CD14-positive monocyte (primary cell): ENCODE data around the gene PINK1. TPM values are rescaled to one million over a fixed set of nuclear protein-coding genes. Genes with fewer than 3 reads are reported as not detected.
A peak's percentile ranks its signal among the peaks of the same experiment; 100 is the strongest.

ENCODE experiments used
- DNase-seq, 3 donors: peaks; one replicate each; pipeline ENCODE4 v3.0.0-alpha.2; 2011 to 2022
- H2AFZ ChIP-seq: 2 replicates; pipeline ENCODE4 v1.6.0; 2012; ENCODE audit warnings: mild to moderate bottlenecking, low read depth, low read length, inconsistent platforms; ENCODE audit not compliant: insufficient read depth, poor library complexity, severe bottlenecking
- H3K27ac ChIP-seq, 2 donors: 1 replicate in 1 of 2; 2 replicates in 1 of 2; pipeline ENCODE4 v1.5.1; 2012 to 2013; ENCODE audit warnings: low read length in 2 of 2, control low read depth in 1 of 2, inconsistent platforms in 1 of 2, low read depth in 1 of 2, mild to moderate bottlenecking in 1 of 2
- H3K27me3 ChIP-seq, 2 donors: one replicate each; pipeline versions ENCODE4 v1.6.0 to v1.6.1; 2011 to 2013; ENCODE audit warnings: low read length in 2 of 2; ENCODE audit not compliant: control insufficient read depth in 2 of 2, insufficient read depth in 2 of 2
- H3K36me3 ChIP-seq, 2 donors: replicated peaks in 1 of 2; 1 replicate in 1 of 2; 2 replicates in 1 of 2; pipeline versions ENCODE4 v1.5.1 to v1.6.1; 2012 to 2013; ENCODE audit warnings: low read length in 2 of 2, control low read depth in 1 of 2, inconsistent platforms in 1 of 2, mild to moderate bottlenecking in 1 of 2; ENCODE audit not compliant: insufficient read depth in 2 of 2, control insufficient read depth in 1 of 2
- H3K4me1 ChIP-seq, 2 donors: 1 replicate in 1 of 2; 2 replicates in 1 of 2; pipeline versions ENCODE4 v1.5.1 to v1.6.1; 2012 to 2013; ENCODE audit warnings: low read length in 2 of 2, control low read depth in 1 of 2, inconsistent platforms in 1 of 2, mild to moderate bottlenecking in 1 of 2, moderate library complexity in 1 of 2; ENCODE audit not compliant: insufficient read depth in 2 of 2, control insufficient read depth in 1 of 2
- H3K4me2 ChIP-seq: replicated peaks from 2 replicates; pipeline ENCODE3; 2012; ENCODE audit warnings: low read length, moderate library complexity, mild to moderate bottlenecking; ENCODE audit not compliant: poor library complexity, severe bottlenecking; ENCODE audit errors: extremely low read depth
- H3K4me3 ChIP-seq, 3 experiments: fragments of 200-600 bp in 1 of 3; sonication (generic) in 1 of 3; replicated peaks in 1 of 3; 1 replicate in 2 of 3; 2 replicates in 1 of 3; pipeline ENCODE4 v1.5.1; 2011 to 2013; ENCODE audit warnings: low read length in 3 of 3, mild to moderate bottlenecking in 3 of 3, control low read depth in 2 of 3, low read depth in 2 of 3, inconsistent platforms in 1 of 3, moderate library complexity in 1 of 3
- H3K79me2 ChIP-seq: 2 replicates; pipeline ENCODE4 v1.6.0; 2012; ENCODE audit warnings: mild to moderate bottlenecking, control low read depth, inconsistent platforms, low read length, moderate library complexity; ENCODE audit not compliant: insufficient read depth
- H3K9ac ChIP-seq: 2 replicates; pipeline ENCODE4 v1.6.0; 2017; ENCODE audit warnings: low read length, mild to moderate bottlenecking; ENCODE audit not compliant: insufficient read depth, poor library complexity, severe bottlenecking
- H3K9me3 ChIP-seq, 2 donors: replicated peaks in 1 of 2; 1 replicate in 1 of 2; 2 replicates in 1 of 2; pipeline versions ENCODE4 v1.5.1 to v1.6.1; 2012 to 2013; ENCODE audit warnings: low read length in 2 of 2, control low read depth in 1 of 2; ENCODE audit not compliant: control insufficient read depth in 1 of 2, insufficient read depth in 1 of 2
- H4K20me1 ChIP-seq: 2 replicates; pipeline ENCODE4 v1.6.0; 2012; ENCODE audit warnings: mild to moderate bottlenecking, low read length, control low read depth, moderate library complexity; ENCODE audit not compliant: insufficient read depth
- H3K27ac Mint-ChIP-seq, 7 donors: one replicate each; pipeline ENCODE4 v1.8.0; 2020; ENCODE audit warnings: mild to moderate bottlenecking in 7 of 7, mixed read lengths in 7 of 7, moderate library complexity in 6 of 7, inconsistent platforms in 2 of 7
- H3K27me3 Mint-ChIP-seq, 3 donors: one replicate each; pipeline ENCODE4 v1.8.0; 2021 to 2022; ENCODE audit warnings: low read depth in 3 of 3, mild to moderate bottlenecking in 3 of 3, mixed read lengths in 3 of 3, moderate library complexity in 3 of 3, inconsistent platforms in 1 of 3
- H3K36me3 Mint-ChIP-seq, 2 donors: one replicate each; pipeline ENCODE4 v1.8.0; 2020; ENCODE audit warnings: mixed read lengths in 2 of 2, inconsistent platforms in 1 of 2, mild to moderate bottlenecking in 1 of 2
- H3K4me1 Mint-ChIP-seq: one replicate; pipeline ENCODE4 v1.8.0; 2020; ENCODE audit warnings: mild to moderate bottlenecking, mixed read lengths
- H3K4me3 Mint-ChIP-seq, 2 donors: one replicate each; pipeline ENCODE4 v1.8.0; 2020; ENCODE audit warnings: mild to moderate bottlenecking in 2 of 2, mixed read lengths in 2 of 2, moderate library complexity in 1 of 2
- H3K9me3 Mint-ChIP-seq, 7 donors: one replicate each; pipeline ENCODE4 v1.8.0; 2020 to 2022; ENCODE audit warnings: mixed read lengths in 7 of 7, mild to moderate bottlenecking in 6 of 7, moderate library complexity in 6 of 7, inconsistent platforms in 2 of 7
- WGBS: methylation state at CpG from one replicate; pipeline ENCODE4 v1.1.5; 2013; ENCODE audit warnings: missing lambda C conversion rate; ENCODE audit not compliant: insufficient coverage; 5-methylcytosine and 5-hydroxymethylcytosine counted together
- intact Hi-C, 2 donors: fragments of 100-400 bp; cut with micrococcal nuclease; formaldehyde crosslinking; loops; one replicate each; pipeline versions ENCODE4 v1.15.0 to v1.15.1; 2023
- polyA plus RNA-seq, 3 donors: library from polyadenylated mRNA; depleted of rRNA in 1 of 3; unstranded in 2 of 3; stranded (reverse) in 1 of 3; fragments of 300-500 nt in 2 of 3; fragments of >200 nt in 1 of 3; fragmentation: Illumina TruSeq in 2 of 3; gene quantifications; 1 replicate in 2 of 3; 2 replicates in 1 of 3; pipeline ENCODE4 v1.2.3, GENCODE V29; 2012 to 2021
- TF ChIP-seq, protein P1 (sequence below): fragments of 200-600 bp; IDR thresholded peaks from one replicate; pipeline ENCODE4 v1.8.0; 2022; ENCODE audit warnings: antibody characterized with exemption, mild to moderate bottlenecking

The PINK1 gene
- polyA plus RNA-seq, 3 donors = 21.6 to 32.7 (median 24.0) TPM

DNA sequence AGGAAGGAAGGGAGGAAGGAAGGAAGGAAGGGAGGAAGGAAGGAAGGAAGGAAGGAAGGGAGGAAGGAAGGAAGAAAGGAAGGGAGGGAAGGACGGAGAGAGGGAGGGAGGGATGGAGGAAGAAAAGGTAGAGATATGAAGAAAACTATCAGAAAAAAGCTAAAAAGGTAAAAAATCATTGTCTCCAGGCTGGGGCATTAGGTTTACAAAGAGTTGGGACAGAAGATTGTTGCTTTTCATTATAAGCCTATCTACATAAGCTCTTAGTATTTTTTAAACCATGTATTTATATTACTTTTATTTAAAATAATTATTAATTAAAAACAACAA lies 7.2 kb upstream of the PINK1 start:
- no peak overlapping the region for H3K4me2 ChIP-seq
- no peaks in the 10 kb centered on the region for H3K36me3 ChIP-seq
- H3K4me1 ChIP-seq = no peaks in the 10 kb centered on the region
- H3K27ac Mint-ChIP-seq = no peak overlapping the region
- no peak overlapping the region for H3K4me3 Mint-ChIP-seq
- H3K27me3 ChIP-seq = no peaks in the 10 kb centered on the region
- H2AFZ ChIP-seq = no peak overlapping the region
- no peak overlapping the region for H3K9ac ChIP-seq
- 40% methylated on average over 1 of the region's 1 CpG for WGBS
- H3K27me3 Mint-ChIP-seq = peaks cover 0 to 5% (median under 1%) of the 10 kb centered on the region in 3 donors
- H3K36me3 Mint-ChIP-seq = peaks cover 4% of the 10 kb centered on the region in 2 donors
- no peaks in the 10 kb centered on the region for H3K79me2 ChIP-seq
- DNase-seq = no peak
- TF ChIP-seq, protein P1, sequence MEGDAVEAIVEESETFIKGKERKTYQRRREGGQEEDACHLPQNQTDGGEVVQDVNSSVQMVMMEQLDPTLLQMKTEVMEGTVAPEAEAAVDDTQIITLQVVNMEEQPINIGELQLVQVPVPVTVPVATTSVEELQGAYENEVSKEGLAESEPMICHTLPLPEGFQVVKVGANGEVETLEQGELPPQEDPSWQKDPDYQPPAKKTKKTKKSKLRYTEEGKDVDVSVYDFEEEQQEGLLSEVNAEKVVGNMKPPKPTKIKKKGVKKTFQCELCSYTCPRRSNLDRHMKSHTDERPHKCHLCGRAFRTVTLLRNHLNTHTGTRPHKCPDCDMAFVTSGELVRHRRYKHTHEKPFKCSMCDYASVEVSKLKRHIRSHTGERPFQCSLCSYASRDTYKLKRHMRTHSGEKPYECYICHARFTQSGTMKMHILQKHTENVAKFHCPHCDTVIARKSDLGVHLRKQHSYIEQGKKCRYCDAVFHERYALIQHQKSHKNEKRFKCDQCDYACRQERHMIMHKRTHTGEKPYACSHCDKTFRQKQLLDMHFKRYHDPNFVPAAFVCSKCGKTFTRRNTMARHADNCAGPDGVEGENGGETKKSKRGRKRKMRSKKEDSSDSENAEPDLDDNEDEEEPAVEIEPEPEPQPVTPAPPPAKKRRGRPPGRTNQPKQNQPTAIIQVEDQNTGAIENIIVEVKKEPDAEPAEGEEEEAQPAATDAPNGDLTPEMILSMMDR = no peak
- no peak overlapping the region for H3K27ac ChIP-seq
- peaks cover 0 to 6% of the 10 kb centered on the region in 2 donors for H3K9me3 ChIP-seq
- H3K9me3 Mint-ChIP-seq = peaks cover 8 to 39% (median 15%) of the 10 kb centered on the region in 7 donors
- H3K4me3 ChIP-seq = no peak overlapping the region
- H4K20me1 ChIP-seq = no peaks in the 10 kb centered on the region
- H3K4me1 Mint-ChIP-seq = peaks cover 4% of the 10 kb centered on the region
- intact Hi-C loops = no loop called here

DNA sequence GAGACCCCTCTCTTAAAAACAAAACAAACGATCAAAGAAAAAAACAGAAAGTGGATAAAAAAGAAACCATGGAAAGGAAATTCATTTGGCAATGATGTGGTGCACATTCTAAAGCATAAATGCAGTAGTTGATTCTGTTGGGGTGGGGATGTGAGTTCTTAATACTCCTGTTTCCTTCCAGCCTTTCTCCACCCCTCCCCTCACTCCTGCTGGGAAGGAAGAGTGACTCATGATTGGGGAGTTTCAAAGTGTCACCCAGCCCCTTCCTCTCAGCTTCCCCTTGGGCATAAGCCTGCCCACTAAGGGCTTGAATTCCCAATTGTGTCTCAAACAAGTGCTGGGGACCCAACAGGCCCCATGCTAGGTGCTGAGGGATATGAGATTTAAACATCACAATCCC lies 6.7 kb upstream of the PINK1 start:
- H3K36me3 Mint-ChIP-seq = peaks cover 4% of the 10 kb centered on the region in 2 donors
- Histone ChIP-seq H2AFZ (no peak overlapping the region), H3K9ac (no peak overlapping the region), H3K4me2 (no peak overlapping the region), H3K9me3 (peaks cover 0 to 6% of the 10 kb centered on the region in 2 donors), H3K4me1 (no peaks in the 10 kb centered on the region), H4K20me1 (no peaks in the 10 kb centered on the region), H3K36me3 (no peaks in the 10 kb centered on the region), H3K79me2 (no peaks in the 10 kb centered on the region), H3K27ac (no peak overlapping the region), H3K27me3 (no peaks in the 10 kb centered on the region), H3K4me3 (no peak overlapping the region)
- H3K4me3 Mint-ChIP-seq = no peak overlapping the region
- H3K27ac Mint-ChIP-seq = no peak overlapping the region
- peaks cover 8 to 42% (median 15%) of the 10 kb centered on the region in 7 donors for H3K9me3 Mint-ChIP-seq
- TF ChIP-seq, protein P1 = no peak
- intact Hi-C loops = no loop called here
- WGBS = no CpG with 5 or more reads among the region's 1 CpG
- H3K27me3 Mint-ChIP-seq = peaks cover 0 to 5% (median 1%) of the 10 kb centered on the region in 3 donors
- peak in 1 of 3 donors; percentile 45 for DNase-seq
- H3K4me1 Mint-ChIP-seq = peaks cover 4% of the 10 kb centered on the region
